Heart left ventricle (tissue), 13 donors: ENCODE measurements around the gene MYH10.

Experiments
- CTCF ChIP-seq, 12 donors: fragments of 200-600 bp; sonication (generic) in 4 of 12; IDR thresholded peaks; one replicate each; pipeline versions ENCODE4 v1.5.0 to v1.8.0; 2018 to 2022; ENCODE audit warnings: antibody characterized with exemption in 12 of 12, mild to moderate bottlenecking in 5 of 12
- POLR2A ChIP-seq, 2 donors: fragments of 450-650 bp; IDR thresholded peaks; one replicate each; pipeline ENCODE4 v1.6.1; 2017; ENCODE audit warnings: antibody characterized with exemption in 2 of 2, mild to moderate bottlenecking in 2 of 2, moderate library complexity in 2 of 2
- donor health status: ischemic (EF 13 %, LVEDD 7.1; RV severe dilation, severe dysfunction).
- donor health status: DM: no; HTN: yes; CAD: no.
- donor health status: DM: no; HTN: no; CAD: no.
- donor health status: ischemic (EF 25% LVEDD 6.9; RV normal size, moderate dysfunction).
- donor health status: ischemic (EF 25% LVEDD 5.7; RV mildly dilated, moderate dysfunction).
- donor health status: ischemic (EF 35%, LVEDD 5.7; RV mildly dilated, moderate dysfunction).
- donor health status: nonischemic (EF 11% LVEDD 7.7; RV severe dilation, severe dysfunction).
- donor health status: DM: yes; HTN: yes; CAD: no.
- donor health status: PGD.
- donor health status: ischemic (EF 29% LVEDD 5.4; RV normal size, mild dysfunction).
- donor health status: nonischemic (EF 23%, LVEDD 6.1; RV moderate dilation, normal function).

DNA sequence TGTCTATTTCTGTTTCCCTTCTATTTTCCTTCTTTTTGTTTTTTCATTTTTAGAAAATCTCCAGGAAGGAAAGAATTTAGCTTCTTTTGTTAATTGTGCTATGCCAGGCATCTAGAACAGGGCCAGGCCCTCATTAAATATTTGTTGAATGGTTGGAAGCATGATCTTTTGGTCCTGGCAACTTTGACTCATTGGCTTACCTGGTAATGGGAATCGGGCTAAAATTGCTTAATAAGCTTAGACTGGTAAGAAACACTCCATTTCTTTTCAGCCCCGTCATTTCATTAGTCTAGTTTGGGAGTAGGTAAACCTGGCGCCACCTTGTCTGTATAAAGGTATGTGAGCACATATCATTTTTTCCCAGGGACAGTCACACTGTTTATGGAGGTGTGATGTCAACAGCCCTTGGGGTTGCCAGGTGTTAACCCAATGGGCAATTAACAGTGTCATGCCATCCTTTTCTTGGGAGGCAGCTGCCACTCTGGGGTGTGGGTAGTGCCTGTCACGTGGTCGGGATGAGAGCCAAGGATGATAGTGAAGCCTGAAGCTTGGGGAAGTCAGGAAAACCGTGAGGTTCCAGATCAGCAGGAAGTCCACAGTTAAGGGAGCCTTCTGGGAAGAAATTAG is 204.3 kb downstream of the MYH10 start:
- TF ChIP-seq POLR2A (IDR thresholded peaks at IDR 0.05), result no peak
- TF ChIP-seq CTCF (IDR thresholded peaks at IDR 0.05), result no peak
